Activated T-cell treated with anti-CD3 and anti-CD28 coated beads, Interleukin-2, amount 50 U/mL, for 4 hours (primary cell): ENCODE measurements around the gene OLFM4. TPM values are rescaled to one million over a fixed set of nuclear protein-coding genes. Genes with fewer than 3 reads are reported as not detected.

Experiments
- ATAC-seq, 2 donors: fragments of 200-7000 bp; cut with Tn5 transposase; one replicate each; pipeline ENCODE4 v1.10.0; 2021
- DNase-seq: peaks from one replicate; pipeline ENCODE4 v3.0.0-alpha.2; 2020
- H3K27me3 Mint-ChIP-seq: one replicate; pipeline ENCODE4 v1.8.0; 2021; ENCODE audit warnings: low read depth, mixed read lengths
- H3K36me3 Mint-ChIP-seq: one replicate; pipeline ENCODE4 v1.8.0; 2022; ENCODE audit warnings: mixed read lengths; ENCODE audit not compliant: insufficient read depth
- H3K4me1 Mint-ChIP-seq: one replicate; pipeline ENCODE4 v1.8.0; 2021; ENCODE audit warnings: low read depth, mixed read lengths
- H3K4me3 Mint-ChIP-seq: one replicate; pipeline ENCODE4 v1.8.0; 2021; ENCODE audit warnings: mild to moderate bottlenecking, moderate library complexity, mixed read lengths
- H3K9me3 Mint-ChIP-seq: one replicate; pipeline ENCODE4 v1.8.0; 2021; ENCODE audit warnings: mixed read lengths
- total RNA-seq, 3 donors: library from RNA; stranded (reverse); gene quantifications; one replicate each; pipeline ENCODE4 v1.2.1, GENCODE V29; 2021

Gene OLFM4, protein sequence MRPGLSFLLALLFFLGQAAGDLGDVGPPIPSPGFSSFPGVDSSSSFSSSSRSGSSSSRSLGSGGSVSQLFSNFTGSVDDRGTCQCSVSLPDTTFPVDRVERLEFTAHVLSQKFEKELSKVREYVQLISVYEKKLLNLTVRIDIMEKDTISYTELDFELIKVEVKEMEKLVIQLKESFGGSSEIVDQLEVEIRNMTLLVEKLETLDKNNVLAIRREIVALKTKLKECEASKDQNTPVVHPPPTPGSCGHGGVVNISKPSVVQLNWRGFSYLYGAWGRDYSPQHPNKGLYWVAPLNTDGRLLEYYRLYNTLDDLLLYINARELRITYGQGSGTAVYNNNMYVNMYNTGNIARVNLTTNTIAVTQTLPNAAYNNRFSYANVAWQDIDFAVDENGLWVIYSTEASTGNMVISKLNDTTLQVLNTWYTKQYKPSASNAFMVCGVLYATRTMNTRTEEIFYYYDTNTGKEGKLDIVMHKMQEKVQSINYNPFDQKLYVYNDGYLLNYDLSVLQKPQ
- total RNA-seq = under 1 TPM; 0.08 to 0.15 (median 0.11) TPM

DNA sequence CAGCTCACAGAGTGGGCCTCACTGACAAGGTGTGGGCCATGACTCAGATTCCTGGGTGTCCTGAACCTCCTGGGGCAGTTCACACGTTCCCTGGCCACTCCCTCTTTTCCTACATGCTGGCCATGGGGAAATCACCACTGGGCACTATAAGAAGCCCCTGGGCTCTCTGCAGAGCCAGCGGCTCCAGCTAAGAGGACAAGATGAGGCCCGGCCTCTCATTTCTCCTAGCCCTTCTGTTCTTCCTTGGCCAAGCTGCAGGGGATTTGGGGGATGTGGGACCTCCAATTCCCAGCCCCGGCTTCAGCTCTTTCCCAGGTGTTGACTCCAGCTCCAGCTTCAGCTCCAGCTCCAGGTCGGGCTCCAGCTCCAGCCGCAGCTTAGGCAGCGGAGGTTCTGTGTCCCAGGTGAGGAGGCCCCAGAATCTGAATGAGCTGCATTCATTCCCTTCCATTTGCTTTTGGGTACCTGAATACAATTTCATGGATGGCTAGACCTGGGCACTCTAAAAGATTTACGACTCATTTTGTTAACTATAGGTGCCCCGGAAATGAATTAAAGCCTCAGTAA lies at the start of gene OLFM4:
TSS of gene OLFM4 (plus strand) at position 177 of the 567 bp plus-strand sequence. CDS start at position 201, 24 bp downstream.
- Mint-ChIP-seq H3K36me3 (no peaks in the 10 kb centered on the region), H3K4me1 (no peaks in the 10 kb centered on the region), H3K27me3 (peaks cover 2% of the 10 kb centered on the region), H3K4me3 (no peak within 1 kb of the TSS), H3K9me3 (no peaks in the 10 kb centered on the region)
- no peak for ATAC-seq
- no peak for DNase-seq

DNA sequence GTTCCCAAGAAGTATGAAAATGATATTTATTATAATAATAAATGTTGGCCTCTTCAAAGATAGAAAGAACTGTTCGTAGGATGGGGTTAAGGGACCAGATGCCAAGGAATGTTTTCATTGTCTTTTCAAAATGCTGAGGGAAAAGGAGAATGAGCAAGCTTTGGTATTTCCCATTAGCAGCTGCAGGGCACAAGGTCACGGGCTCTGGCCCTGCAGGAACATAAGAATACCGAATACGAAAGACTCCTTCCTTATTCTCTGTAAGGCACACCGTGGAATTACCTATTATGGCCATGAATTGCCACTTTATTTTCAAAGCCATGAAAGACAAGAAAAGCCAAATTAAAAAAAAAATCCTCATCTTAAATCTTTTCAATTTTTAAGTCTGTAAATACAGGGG lies 49.6 kb upstream of the OLFM4 start:
- peaks cover 10% of the 10 kb centered on the region for H3K27me3 Mint-ChIP-seq
- no peak overlapping the region for H3K4me3 Mint-ChIP-seq
- no peak for ATAC-seq
- no peaks in the 10 kb centered on the region for H3K9me3 Mint-ChIP-seq
- no peaks in the 10 kb centered on the region for H3K36me3 Mint-ChIP-seq
- no peak for DNase-seq
- no peaks in the 10 kb centered on the region for H3K4me1 Mint-ChIP-seq

DNA sequence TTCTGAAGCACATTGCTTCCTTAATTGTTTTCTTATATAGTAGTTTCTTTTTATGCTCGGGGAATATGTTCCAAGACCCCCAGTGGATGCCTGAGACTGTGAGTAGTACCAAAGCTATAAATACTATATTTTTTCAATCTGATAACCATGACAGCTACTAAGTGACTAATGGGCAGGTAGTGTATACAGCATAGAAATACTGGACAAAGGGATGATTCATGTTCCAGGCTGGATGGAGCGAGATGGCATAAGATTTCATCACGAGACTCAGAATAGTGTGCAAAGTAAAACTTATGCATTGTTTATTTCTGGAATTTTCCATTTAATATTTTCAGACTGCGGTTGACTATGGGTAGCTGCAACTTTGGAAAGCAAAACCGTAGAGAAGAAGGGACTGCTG lies 47.9 kb upstream of the OLFM4 start:
- H3K4me3 Mint-ChIP-seq = no peak overlapping the region

DNA sequence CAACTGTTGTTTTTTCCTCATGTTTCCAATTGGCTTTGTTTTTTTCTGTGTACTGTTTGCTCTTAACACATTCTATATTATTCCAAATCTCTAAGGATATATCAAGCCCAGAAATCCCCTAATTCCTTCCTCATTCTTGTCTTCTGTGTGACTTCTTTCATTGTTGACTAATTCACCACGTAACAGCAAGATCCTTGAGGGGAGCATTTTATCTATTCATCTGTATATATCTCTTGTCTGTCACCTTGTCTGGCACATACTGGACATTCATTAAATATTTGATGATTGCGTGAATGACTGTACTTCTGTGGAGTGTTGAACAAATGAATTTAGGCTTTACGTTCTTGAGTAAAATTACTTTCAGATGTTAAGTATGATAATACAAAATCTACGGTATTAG lies 44.8 kb upstream of the OLFM4 start:
- Mint-ChIP-seq H3K27me3 (peaks cover 9% of the 10 kb centered on the region), H3K4me3 (no peak overlapping the region), H3K9me3 (no peaks in the 10 kb centered on the region), H3K4me1 (no peaks in the 10 kb centered on the region), H3K36me3 (no peaks in the 10 kb centered on the region)
- no peak for DNase-seq
- ATAC-seq = no peak

More for the DNA sequence above, 47.9 kb upstream of the OLFM4 start:
- Mint-ChIP-seq H3K9me3 (no peaks in the 10 kb centered on the region), H3K4me1 (no peaks in the 10 kb centered on the region), H3K36me3 (no peaks in the 10 kb centered on the region), H3K27me3 (peaks cover 6% of the 10 kb centered on the region)
- ATAC-seq (no peak), DNase-seq (no peak)

DNA sequence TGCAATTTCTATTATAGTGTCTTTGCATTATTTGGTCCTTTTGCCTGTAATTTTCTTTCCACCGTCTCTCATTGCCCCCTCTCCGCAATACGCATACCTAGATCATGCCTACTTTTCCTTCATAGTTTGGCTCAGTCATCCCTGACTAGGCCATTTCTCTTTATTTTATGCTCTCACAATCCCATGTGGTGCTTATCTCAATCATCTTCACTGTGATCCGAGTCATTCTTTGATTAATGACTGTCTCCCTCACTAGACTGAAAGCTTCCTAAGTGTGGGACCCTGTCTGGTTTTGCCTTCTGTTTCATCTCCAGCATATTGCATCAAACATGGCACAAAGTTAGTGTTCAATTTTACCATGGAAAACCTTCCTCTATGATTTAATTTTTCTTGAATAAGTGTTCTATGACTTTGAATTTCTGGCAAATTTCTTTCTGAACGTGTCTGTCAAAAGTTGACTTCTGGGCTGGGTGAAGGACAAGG lies 43.7 kb upstream of the OLFM4 start:
- Mint-ChIP-seq H3K9me3 (no peaks in the 10 kb centered on the region), H3K36me3 (no peaks in the 10 kb centered on the region), H3K4me3 (no peak overlapping the region), H3K4me1 (no peaks in the 10 kb centered on the region), H3K27me3 (peaks cover 10% of the 10 kb centered on the region)
- ATAC-seq (no peak), DNase-seq (no peak)

DNA sequence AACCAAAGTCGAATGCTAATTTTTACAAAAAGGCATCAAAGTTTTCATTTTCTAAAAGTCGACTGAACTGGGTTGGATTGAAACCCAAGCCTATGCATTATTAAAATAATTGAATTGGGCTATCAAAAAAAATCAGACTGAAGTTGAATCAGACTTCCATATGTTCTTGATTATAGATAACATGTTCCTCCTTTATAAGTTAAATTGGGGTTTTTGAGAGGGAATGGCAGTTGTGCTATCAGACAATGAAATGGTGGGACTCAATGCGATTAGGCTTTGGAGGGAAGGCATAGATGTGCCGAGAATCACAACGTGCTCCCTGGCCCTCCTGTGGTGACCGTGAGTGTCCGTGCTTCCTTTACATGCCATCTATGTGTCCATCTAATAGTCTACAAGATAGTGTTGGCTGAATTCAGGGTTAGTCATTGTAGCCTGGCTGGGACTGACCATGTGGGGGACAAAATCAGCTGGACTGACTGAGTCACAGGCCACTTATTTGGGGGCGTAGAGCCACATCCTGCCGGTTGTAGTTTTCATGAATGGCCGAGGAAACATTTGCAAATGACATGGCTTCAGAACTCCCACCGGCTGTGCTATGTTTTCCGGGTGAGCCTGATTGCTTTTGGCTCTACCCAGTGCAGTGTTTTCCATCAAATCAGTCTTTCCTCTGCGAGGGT lies 37.1 kb upstream of the OLFM4 start:
- H3K27me3 Mint-ChIP-seq = peaks cover 13% of the 10 kb centered on the region
- H3K36me3 Mint-ChIP-seq = no peaks in the 10 kb centered on the region
- peaks cover 1% of the 10 kb centered on the region for H3K4me1 Mint-ChIP-seq
- no peak overlapping the region for H3K4me3 Mint-ChIP-seq
- no peak for DNase-seq
- no peak for ATAC-seq
- no peaks in the 10 kb centered on the region for H3K9me3 Mint-ChIP-seq

DNA sequence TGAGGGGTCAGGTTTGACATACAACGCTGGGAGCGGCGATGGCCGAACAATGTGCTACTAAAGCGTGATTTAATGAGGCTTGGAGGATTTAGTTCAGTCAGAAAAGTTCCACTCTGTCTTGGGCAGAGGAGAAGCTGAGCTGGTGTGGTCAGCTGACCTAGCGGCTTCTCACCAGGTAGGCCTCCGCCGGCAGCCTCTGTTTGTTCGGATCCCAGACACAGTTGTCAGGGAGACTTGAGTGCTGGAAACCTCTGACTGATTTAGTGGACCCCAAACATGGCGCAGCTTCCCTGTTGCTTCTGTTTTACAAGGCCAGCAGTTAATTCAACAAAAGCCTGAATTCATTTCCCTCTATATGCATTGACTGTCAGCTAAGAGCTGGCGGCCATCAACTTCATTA lies 36.5 kb upstream of the OLFM4 start:
- Mint-ChIP-seq H3K9me3 (no peaks in the 10 kb centered on the region), H3K4me3 (no peak overlapping the region), H3K4me1 (peaks cover 1% of the 10 kb centered on the region), H3K27me3 (peaks cover 14% of the 10 kb centered on the region), H3K36me3 (no peaks in the 10 kb centered on the region)
- ATAC-seq = no peak
- no peak for DNase-seq

DNA sequence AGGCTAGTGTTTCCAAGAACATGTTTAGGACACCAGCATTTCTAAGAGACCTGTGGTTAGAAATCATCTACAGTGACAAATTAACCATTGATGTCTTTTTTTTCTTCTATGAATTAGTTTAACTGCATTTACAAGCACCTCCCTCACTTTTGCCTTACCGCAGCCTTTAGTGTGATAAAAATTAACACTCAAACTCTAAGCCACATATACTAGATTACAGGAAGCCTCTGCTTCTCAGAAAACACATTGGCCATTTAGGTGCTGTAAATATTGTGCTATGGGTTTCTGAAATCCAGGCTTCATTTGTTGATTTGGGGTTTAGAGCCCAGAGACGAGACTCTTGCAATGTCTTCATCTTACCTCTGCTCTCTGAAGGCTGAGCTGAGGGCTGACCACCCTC lies 34.6 kb upstream of the OLFM4 start:
- Mint-ChIP-seq H3K27me3 (peaks cover 14% of the 10 kb centered on the region), H3K9me3 (no peaks in the 10 kb centered on the region), H3K4me3 (no peak overlapping the region), H3K36me3 (no peaks in the 10 kb centered on the region), H3K4me1 (peaks cover 1% of the 10 kb centered on the region)
- DNase-seq (no peak), ATAC-seq (no peak)

DNA sequence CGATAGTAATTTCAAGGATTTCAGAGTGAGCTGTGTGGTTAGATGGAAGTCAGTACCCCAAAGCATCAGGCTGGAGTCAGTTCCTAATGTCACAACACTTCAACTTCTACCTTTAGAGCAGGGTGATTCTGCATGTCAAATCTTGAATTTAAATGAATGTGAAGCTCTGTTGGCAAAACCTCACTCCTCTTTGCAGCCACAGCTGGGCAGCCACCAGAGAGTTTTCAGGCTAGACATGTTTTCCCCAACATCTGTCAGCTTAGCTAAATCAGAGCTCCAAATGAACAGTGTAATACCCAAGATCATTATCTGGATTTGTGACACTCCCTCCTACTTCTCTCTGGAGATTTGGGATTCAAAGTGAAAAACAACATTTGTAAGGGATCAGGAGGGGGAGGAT lies 33.7 kb upstream of the OLFM4 start:
- ATAC-seq = no peak
- Mint-ChIP-seq H3K27me3 (peaks cover 14% of the 10 kb centered on the region), H3K9me3 (no peaks in the 10 kb centered on the region), H3K4me3 (no peak overlapping the region), H3K36me3 (no peaks in the 10 kb centered on the region), H3K4me1 (peaks cover 4% of the 10 kb centered on the region)
- no peak for DNase-seq

DNA sequence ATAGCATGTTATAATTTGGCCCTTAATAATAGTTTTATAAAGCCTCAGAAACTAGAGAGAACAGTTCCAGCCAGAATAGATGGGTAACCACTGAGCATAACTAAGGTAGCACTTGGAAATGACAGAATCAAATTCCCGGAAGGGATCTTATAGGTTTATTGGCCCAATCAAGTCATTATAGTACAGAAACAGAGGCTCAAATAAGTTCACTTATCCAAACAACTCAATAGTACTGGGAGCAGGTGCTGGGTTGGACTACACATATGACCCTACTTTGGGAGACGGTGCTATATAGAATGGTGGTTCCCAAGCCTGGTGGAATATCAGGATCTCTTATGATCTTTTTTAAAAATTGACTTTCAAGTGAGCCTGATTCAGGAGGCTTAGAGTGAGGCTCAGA lies 32.7 kb upstream of the OLFM4 start:
- Mint-ChIP-seq H3K27me3 (peaks cover 8% of the 10 kb centered on the region), H3K4me3 (no peak overlapping the region), H3K36me3 (no peaks in the 10 kb centered on the region), H3K9me3 (no peaks in the 10 kb centered on the region), H3K4me1 (peaks cover 4% of the 10 kb centered on the region)
- no peak for DNase-seq
- no peak for ATAC-seq

DNA sequence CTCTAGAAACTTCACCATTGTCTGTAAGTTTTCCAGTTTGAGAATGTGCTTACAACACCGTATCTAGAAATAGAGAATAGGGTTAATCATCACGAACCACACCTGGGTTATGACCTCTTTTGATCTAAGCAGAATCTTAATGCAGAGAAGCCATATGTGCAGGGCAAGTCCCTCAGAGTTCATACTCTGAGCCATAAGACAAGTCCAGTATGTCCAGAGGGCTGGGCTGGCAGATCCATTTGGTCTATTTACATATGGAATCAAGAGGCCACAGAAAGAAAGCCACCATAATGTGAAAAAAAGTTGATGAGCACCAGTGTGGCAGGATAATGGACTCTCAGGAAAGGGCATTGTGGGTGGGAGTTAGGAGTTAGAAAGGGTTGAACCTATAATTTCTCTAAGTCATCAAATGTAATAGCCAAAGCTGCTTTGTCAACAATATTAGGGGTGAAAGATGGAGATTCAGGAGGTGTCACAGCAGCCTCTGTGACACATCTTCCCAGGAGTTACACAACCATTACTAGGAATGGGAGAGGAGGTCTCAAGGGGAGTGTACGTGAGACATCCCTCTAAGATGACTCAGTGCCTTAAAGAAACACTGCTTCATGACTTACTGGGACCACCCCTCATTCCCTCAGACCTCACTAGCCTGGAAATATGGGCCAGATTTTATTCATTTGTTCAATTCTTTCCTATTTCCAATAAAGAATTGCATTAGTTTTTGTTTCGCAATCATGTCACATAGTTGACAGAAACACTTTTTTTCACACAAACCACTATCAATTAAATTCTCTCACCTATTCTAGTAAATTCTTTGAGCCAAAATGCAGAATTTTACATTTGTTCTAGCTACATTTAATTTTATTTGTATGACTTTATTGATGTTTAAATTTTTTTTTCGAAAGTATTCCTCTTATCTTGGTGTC lies 30.4 kb upstream of the OLFM4 start:
- no peak for ATAC-seq
- peaks cover 4% of the 10 kb centered on the region for H3K4me1 Mint-ChIP-seq
- H3K4me3 Mint-ChIP-seq = no peak overlapping the region
- no peak for DNase-seq
- H3K9me3 Mint-ChIP-seq = no peaks in the 10 kb centered on the region
- H3K36me3 Mint-ChIP-seq = no peaks in the 10 kb centered on the region
- H3K27me3 Mint-ChIP-seq = peaks cover 8% of the 10 kb centered on the region

DNA sequence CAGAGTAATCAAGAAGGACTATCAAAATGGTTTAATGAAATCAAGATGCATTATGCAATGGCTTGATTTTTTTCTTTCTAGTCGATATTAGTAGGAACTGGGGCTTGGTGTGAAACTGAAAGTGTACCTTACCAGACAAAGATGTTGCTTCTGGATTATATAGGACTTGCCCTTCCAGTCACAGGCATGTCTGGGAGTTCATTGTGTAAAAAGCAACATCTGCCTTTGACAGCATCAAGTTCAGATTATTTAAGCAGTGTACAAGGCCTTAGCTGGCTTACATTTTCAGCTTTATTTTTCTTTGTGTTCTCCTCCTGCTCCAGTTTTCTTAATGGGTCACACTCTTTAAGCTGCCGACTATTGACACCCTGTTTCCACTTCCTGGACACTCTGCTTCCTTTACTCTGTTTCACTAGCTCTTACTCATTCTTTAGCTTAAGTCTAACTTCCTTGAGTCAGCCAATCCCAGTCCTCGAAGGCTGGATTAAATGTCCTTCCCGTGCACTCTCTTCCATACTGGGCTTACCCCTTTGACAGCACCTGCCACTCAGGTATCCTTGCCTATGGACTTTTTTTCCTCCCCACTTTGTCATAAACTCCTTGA lies 29.4 kb upstream of the OLFM4 start:
- Mint-ChIP-seq H3K36me3 (no peaks in the 10 kb centered on the region), H3K9me3 (no peaks in the 10 kb centered on the region), H3K4me3 (no peak overlapping the region), H3K27me3 (peaks cover 11% of the 10 kb centered on the region), H3K4me1 (peaks cover 4% of the 10 kb centered on the region)
- no peak for DNase-seq
- ATAC-seq = no peak

DNA sequence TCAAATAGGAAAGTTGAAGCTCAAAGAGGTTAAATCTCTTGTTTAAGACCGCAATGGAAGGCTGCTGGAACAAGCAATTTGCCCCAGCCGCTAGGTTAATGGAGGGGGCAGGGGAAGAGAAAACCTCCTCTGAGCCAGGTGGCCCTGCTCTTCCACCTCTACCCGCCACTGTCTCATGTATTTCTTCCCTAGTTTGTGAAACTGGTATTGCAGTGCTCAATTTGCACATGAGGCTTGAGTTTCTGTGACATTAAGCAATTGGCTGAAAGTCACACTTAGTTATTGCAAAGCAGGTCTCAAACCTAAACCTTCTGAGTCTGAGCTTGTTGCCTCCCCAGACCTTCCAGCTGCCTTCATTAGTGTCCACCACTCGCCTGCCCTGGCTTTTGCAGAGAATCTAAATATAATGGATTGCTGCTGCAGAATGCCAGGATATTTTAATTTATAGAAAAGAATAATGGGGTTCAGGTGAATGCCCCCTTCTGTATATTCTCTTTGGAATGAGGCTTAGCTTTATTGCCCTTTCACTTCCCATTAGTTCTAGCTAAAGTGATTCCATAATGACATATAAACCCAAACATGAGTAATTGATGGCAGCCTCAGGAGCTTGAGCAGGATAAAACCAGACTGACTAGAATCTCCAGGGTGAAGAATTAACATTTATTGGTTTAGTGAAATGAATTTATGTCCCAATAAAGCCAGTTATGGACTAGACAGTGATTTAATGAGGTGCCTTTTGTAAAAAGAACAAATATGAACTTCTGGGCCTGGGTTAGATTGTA lies 27.0 kb upstream of the OLFM4 start:
- H3K4me1 Mint-ChIP-seq = peaks cover 3% of the 10 kb centered on the region
- no peaks in the 10 kb centered on the region for H3K9me3 Mint-ChIP-seq
- ATAC-seq (no peak), DNase-seq (no peak)
- H3K4me3 Mint-ChIP-seq = no peak overlapping the region
- H3K27me3 Mint-ChIP-seq = peaks cover 18% of the 10 kb centered on the region
- no peaks in the 10 kb centered on the region for H3K36me3 Mint-ChIP-seq
